ENCODE measurements around the gene ADORA2A.

The ADORA2A gene

GRCh38 chr22:24408630-24409029 is 18.8 kb upstream of the ADORA2A start:
- Histone ChIP-seq H3K27me3 (no peaks in the 10 kb centered on the region), H3K9me3 (no peaks in the 10 kb centered on the region), H3K36me3 (peaks cover 44% of the 10 kb centered on the region), H3K27ac (no peak overlapping the region), H3K4me1 (ENCODE audit: control insufficient read depth in 1 of 2, insufficient read depth in 1 of 2, low read depth in 1 of 2, low read length in 1 of 2) (no peaks in the 10 kb centered on the region), H3K4me3 (ENCODE audit: low read depth in 1 of 2, low read length in 1 of 2) (no peak overlapping the region)
- TF ChIP-seq CTCF (IDR thresholded peaks at IDR 0.05) = no peak

GRCh38 chr22:24409707-24410106 is 17.7 kb upstream of the ADORA2A start:
- no peak for TF ChIP-seq CTCF (IDR thresholded peaks at IDR 0.05)
- H3K9me3 ChIP-seq = no peaks in the 10 kb centered on the region
- H3K4me3 ChIP-seq (ENCODE audit: low read depth in 1 of 2, low read length in 1 of 2) = no peak overlapping the region
- no peak overlapping the region for H3K27ac ChIP-seq
- no peaks in the 10 kb centered on the region for H3K4me1 ChIP-seq (ENCODE audit: control insufficient read depth in 1 of 2, insufficient read depth in 1 of 2, low read depth in 1 of 2, low read length in 1 of 2)
- no peaks in the 10 kb centered on the region for H3K27me3 ChIP-seq
- H3K36me3 ChIP-seq = peaks cover 46% of the 10 kb centered on the region

- no peak overlapping the region for H3K4me3 ChIP-seq (ENCODE audit: low read depth in 1 of 2, low read length in 1 of 2)
- H3K36me3 ChIP-seq = peaks cover 51% of the 10 kb centered on the region
- H3K27me3 ChIP-seq = no peaks in the 10 kb centered on the region
- H3K27ac ChIP-seq = no peak overlapping the region
- no peaks in the 10 kb centered on the region for H3K9me3 ChIP-seq
- TF ChIP-seq CTCF (IDR thresholded peaks at IDR 0.05) = no peak
- no peaks in the 10 kb centered on the region for H3K4me1 ChIP-seq (ENCODE audit: control insufficient read depth in 1 of 2, insufficient read depth in 1 of 2, low read depth in 1 of 2, low read length in 1 of 2)
Observed at GRCh38 chr22:24410110-24410856, 17.1 kb upstream of the ADORA2A start.

GRCh38 chr22:24411256-24412004 is 16.0 kb upstream of the ADORA2A start:
- Histone ChIP-seq H3K4me1 (ENCODE audit: control insufficient read depth in 1 of 2, insufficient read depth in 1 of 2, low read depth in 1 of 2, low read length in 1 of 2) (no peaks in the 10 kb centered on the region), H3K9me3 (no peaks in the 10 kb centered on the region), H3K27ac (no peak overlapping the region), H3K36me3 (peaks cover 62% of the 10 kb centered on the region), H3K4me3 (ENCODE audit: low read depth in 1 of 2, low read length in 1 of 2) (no peak overlapping the region), H3K27me3 (no peaks in the 10 kb centered on the region)
- TF ChIP-seq CTCF (IDR thresholded peaks at IDR 0.05) = no peak

- Histone ChIP-seq H3K9me3 (no peaks in the 10 kb centered on the region), H3K4me3 (ENCODE audit: low read depth in 1 of 2, low read length in 1 of 2) (no peak overlapping the region), H3K4me1 (ENCODE audit: control insufficient read depth in 1 of 2, insufficient read depth in 1 of 2, low read depth in 1 of 2, low read length in 1 of 2) (no peaks in the 10 kb centered on the region), H3K36me3 (peaks cover 69% of the 10 kb centered on the region), H3K27ac (no peak overlapping the region), H3K27me3 (no peaks in the 10 kb centered on the region)
- TF ChIP-seq CTCF (IDR thresholded peaks at IDR 0.05) = no peak
Observed at GRCh38 chr22:24412274-24412673, 15.1 kb upstream of the ADORA2A start.

Measured in neutrophil (primary cell).